ENCODE data around the gene SPATA20.

Gene SPATA20

GRCh38 chr17:50570032-50570431 lies 23.1 kb downstream of the SPATA20 start:
- ChIA-PET POLR2A (no interaction called here), CTCF (interaction anchor here (1.2 kb wide), 1 partner anchor 20 kb away, joined by 3 read pairs; no protein-coding TSS in a partner anchor)
- no peak for DNase-seq (ENCODE audit: extremely low spot score)
- no peak for TF ChIP-seq CTCF (IDR thresholded peaks at IDR 0.05; ENCODE audit: control extremely low read depth, extremely low read depth, low read depth, missing control alignments)

- ChIA-PET POLR2A (no interaction called here), CTCF (no interaction called here)
- TF ChIP-seq CTCF (IDR thresholded peaks at IDR 0.05; ENCODE audit: control extremely low read depth, extremely low read depth, low read depth, missing control alignments): no peak
- DNase-seq (ENCODE audit: extremely low spot score): no peak
Observed at GRCh38 chr17:50570528-50570927, 23.6 kb downstream of the SPATA20 start.

- POLR2A ChIA-PET: no interaction called here
- no peak for DNase-seq (ENCODE audit: extremely low spot score)
- CTCF ChIA-PET: no interaction called here
- no peak for TF ChIP-seq CTCF (IDR thresholded peaks at IDR 0.05; ENCODE audit: control extremely low read depth, extremely low read depth, low read depth, missing control alignments)
Observed at GRCh38 chr17:50571681-50572080, 24.7 kb downstream of the SPATA20 start.

GRCh38 chr17:50572541-50572940 lies 25.6 kb downstream of the SPATA20 start:
- POLR2A ChIA-PET: no interaction called here
- CTCF ChIA-PET: no interaction called here
- TF ChIP-seq CTCF (IDR thresholded peaks at IDR 0.05; ENCODE audit: control extremely low read depth, extremely low read depth, low read depth, missing control alignments): no peak
- DNase-seq (ENCODE audit: extremely low spot score): no peak

- CTCF ChIA-PET: interaction anchor here (1.2 to 1.7 kb wide), 4 partner anchors 11 to 90 kb away, joined by 3 to 4 read pairs (median 4); no protein-coding TSS in a partner anchor
- no peak for TF ChIP-seq CTCF (IDR thresholded peaks at IDR 0.05; ENCODE audit: control extremely low read depth, extremely low read depth, low read depth, missing control alignments)
- no peak for DNase-seq (ENCODE audit: extremely low spot score)
- POLR2A ChIA-PET: no interaction called here
Observed at GRCh38 chr17:50573866-50574611, 27.1 kb downstream of the SPATA20 start.

GRCh38 chr17:50575581-50576210 lies 28.7 kb downstream of the SPATA20 start:
- DNase-seq (ENCODE audit: extremely low spot score): no peak
- TF ChIP-seq CTCF (IDR thresholded peaks at IDR 0.05; ENCODE audit: control extremely low read depth, extremely low read depth, low read depth, missing control alignments): no peak
- ChIA-PET POLR2A (no interaction called here), CTCF (interaction anchor here (1.2 to 1.5 kb wide), 2 partner anchors 18 to 32 kb away, joined by 3 read pairs; no protein-coding TSS in a partner anchor)

All from GM10248 (cell line).